SU-DHL-6 (cell line): Measurements from ENCODE around the gene CFAP251.

Experiments used
- EZH2phosphoT487 ChIP-seq: fragments of 200-600 bp; sonication (generic), shearing (Covaris generic); conservative IDR thresholded peaks from 2 replicates; pipeline ENCODE4 v1.6.1; 2018; ENCODE audit warnings: mild to moderate bottlenecking, antibody characterized with exemption, low read length, moderate library complexity, mixed read lengths
- TF ChIP-seq, protein P1 (sequence below): fragments of 200-600 bp; sonication (generic); IDR thresholded peaks from one replicate; pipeline ENCODE4 v1.5.1; 2017; ENCODE audit warnings: antibody characterized with exemption, mild to moderate bottlenecking, low read length, moderate library complexity; ENCODE audit not compliant: insufficient read depth, poor library complexity, severe bottlenecking

DNA sequence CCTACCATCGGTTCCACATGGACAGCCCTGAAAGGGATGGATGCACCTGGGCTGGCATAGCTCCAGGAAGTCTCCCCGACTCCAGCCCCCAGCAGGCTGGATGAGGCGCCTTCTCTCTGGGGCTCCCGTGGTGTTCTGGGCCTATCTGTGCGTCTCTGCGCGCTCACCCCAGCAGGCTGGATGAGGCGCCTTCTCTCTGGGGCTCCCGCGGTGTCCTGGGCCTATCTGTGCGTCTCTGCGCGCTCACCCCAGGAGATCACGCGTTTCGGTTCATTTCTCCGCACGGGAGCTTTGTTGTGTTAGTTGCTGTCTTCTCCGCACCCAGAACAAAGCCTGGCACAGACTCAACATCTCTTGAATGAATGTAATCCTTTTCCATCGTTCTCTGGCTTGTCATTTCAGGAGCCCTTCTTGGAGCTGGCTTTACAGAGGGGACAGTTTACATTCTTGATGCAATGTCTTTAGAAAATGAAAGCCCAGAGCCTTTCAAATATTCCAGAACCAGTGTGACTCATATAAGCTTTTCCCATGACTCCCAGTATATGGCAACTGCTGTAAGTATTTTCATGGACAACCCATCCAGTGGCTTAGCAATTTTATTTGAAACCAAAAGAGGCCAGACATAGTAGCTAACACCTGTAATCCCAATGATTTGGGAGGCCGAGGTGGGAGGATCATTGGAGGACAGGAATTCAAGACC is 40.3 kb downstream of the CFAP251 start:
- TF ChIP-seq, protein P1, sequence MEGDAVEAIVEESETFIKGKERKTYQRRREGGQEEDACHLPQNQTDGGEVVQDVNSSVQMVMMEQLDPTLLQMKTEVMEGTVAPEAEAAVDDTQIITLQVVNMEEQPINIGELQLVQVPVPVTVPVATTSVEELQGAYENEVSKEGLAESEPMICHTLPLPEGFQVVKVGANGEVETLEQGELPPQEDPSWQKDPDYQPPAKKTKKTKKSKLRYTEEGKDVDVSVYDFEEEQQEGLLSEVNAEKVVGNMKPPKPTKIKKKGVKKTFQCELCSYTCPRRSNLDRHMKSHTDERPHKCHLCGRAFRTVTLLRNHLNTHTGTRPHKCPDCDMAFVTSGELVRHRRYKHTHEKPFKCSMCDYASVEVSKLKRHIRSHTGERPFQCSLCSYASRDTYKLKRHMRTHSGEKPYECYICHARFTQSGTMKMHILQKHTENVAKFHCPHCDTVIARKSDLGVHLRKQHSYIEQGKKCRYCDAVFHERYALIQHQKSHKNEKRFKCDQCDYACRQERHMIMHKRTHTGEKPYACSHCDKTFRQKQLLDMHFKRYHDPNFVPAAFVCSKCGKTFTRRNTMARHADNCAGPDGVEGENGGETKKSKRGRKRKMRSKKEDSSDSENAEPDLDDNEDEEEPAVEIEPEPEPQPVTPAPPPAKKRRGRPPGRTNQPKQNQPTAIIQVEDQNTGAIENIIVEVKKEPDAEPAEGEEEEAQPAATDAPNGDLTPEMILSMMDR, result no peak
- no peak for TF ChIP-seq EZH2phosphoT487
